GM23338 (cell line): ENCODE results near the gene PARP8. TPM values are rescaled to one million over a fixed set of nuclear protein-coding genes. Genes with fewer than 3 reads are reported as not detected.
A peak's percentile ranks its signal among the peaks of the same experiment; 100 is the strongest.

Experiments
- ATAC-seq: fragments of 200-7000 bp; cut with Tn5 transposase; 3 replicates; pipeline ENCODE4 v1.9.1; 2020
- DNase-seq: peaks from one replicate; pipeline ENCODE4 v3.0.0-alpha.2; 2015; ENCODE audit warnings: low spot score
- H2AFZ ChIP-seq: fragments of 200-600 bp; sonication (generic); 2 replicates; pipeline ENCODE4 v1.8.0; 2016; ENCODE audit warnings: antibody characterized with exemption, mild to moderate bottlenecking, moderate library complexity
- H3F3A ChIP-seq: fragments of 200-600 bp; sonication (generic); replicated peaks from 2 replicates; pipeline ENCODE4 v1.8.0; 2017; ENCODE audit warnings: antibody characterized with exemption, mixed run types, low read depth
- H3K27ac ChIP-seq: fragments of 200-600 bp; sonication (generic); 2 replicates; pipeline ENCODE4 v1.6.1; 2016; ENCODE audit warnings: low read depth
- H3K27me3 ChIP-seq: fragments of 200-600 bp; sonication (generic); 2 replicates; pipeline ENCODE4 v1.8.0; 2016; ENCODE audit warnings: mild to moderate bottlenecking, mixed run types, moderate library complexity; ENCODE audit not compliant: insufficient read depth
- H3K36me3 ChIP-seq: fragments of 200-600 bp; sonication (generic); 2 replicates; pipeline ENCODE4 v1.8.0; 2016; ENCODE audit warnings: mild to moderate bottlenecking; ENCODE audit not compliant: insufficient read depth
- H3K4me1 ChIP-seq: fragments of 200-600 bp; sonication (generic); 2 replicates; pipeline ENCODE4 v1.8.0; 2016; ENCODE audit warnings: mild to moderate bottlenecking, moderate library complexity; ENCODE audit not compliant: insufficient read depth
- H3K4me2 ChIP-seq: fragments of 200-600 bp; sonication (generic); 2 replicates; pipeline ENCODE4 v1.7.1; 2017; ENCODE audit warnings: mixed run types
- H3K4me3 ChIP-seq: fragments of 200-600 bp; sonication (generic); 2 replicates; pipeline ENCODE4 v1.6.1; 2016; ENCODE audit warnings: mixed run types
- H3K79me2 ChIP-seq: fragments of 200-600 bp; sonication (generic); replicated peaks from 2 replicates; pipeline ENCODE4 v1.8.0; 2017; ENCODE audit warnings: mild to moderate bottlenecking; ENCODE audit not compliant: insufficient read depth
- H3K9me2 ChIP-seq: fragments of 200-600 bp; sonication (generic); 2 replicates; pipeline ENCODE4 v1.8.0; 2017; ENCODE audit not compliant: insufficient read depth
- H4K20me1 ChIP-seq: fragments of 200-600 bp; sonication (generic); replicated peaks from 2 replicates; pipeline ENCODE4 v1.8.0; 2017; ENCODE audit warnings: mild to moderate bottlenecking; ENCODE audit not compliant: insufficient read depth
- H3K27ac Mint-ChIP-seq: 2 replicates; pipeline ENCODE4 v1.8.0; 2020; ENCODE audit warnings: inconsistent platforms, mild to moderate bottlenecking, moderate library complexity, mixed read lengths
- H3K27me3 Mint-ChIP-seq: 3 replicates; pipeline ENCODE4 v1.8.0; 2022; ENCODE audit warnings: low read depth, mild to moderate bottlenecking, moderate library complexity, mixed read lengths, inconsistent platforms; ENCODE audit not compliant: insufficient read depth, poor library complexity
- H3K36me3 Mint-ChIP-seq: 3 replicates; pipeline ENCODE4 v1.8.0; 2021; ENCODE audit warnings: low read depth, mild to moderate bottlenecking, inconsistent platforms, moderate library complexity, mixed read lengths
- H3K4me1 Mint-ChIP-seq: 3 replicates; pipeline ENCODE4 v1.8.0; 2020; ENCODE audit warnings: mild to moderate bottlenecking, inconsistent platforms, mixed read lengths
- H3K4me3 Mint-ChIP-seq: 3 replicates; pipeline ENCODE4 v1.8.0; 2021; ENCODE audit warnings: moderate library complexity, mild to moderate bottlenecking, inconsistent platforms, mixed read lengths
- H3K9me3 Mint-ChIP-seq: 3 replicates; pipeline ENCODE4 v1.8.0; 2020; ENCODE audit warnings: moderate library complexity, mild to moderate bottlenecking, inconsistent platforms, mixed read lengths
- EZH2 ChIP-seq: fragments of 200-600 bp; sonication (generic); IDR thresholded peaks from one replicate; pipeline ENCODE4 v1.8.0; 2017; ENCODE audit warnings: antibody characterized with exemption, mild to moderate bottlenecking, low read depth; ENCODE audit not compliant: unreplicated experiment
- JUNB ChIP-seq: IDR thresholded peaks from one replicate; pipeline ENCODE4 v1.6.1; 2016; ENCODE audit warnings: antibody characterized with exemption; ENCODE audit not compliant: unreplicated experiment
- NANOG ChIP-seq: IDR thresholded peaks from 2 replicates; pipeline ENCODE4 v1.6.1; 2016; ENCODE audit warnings: antibody characterized with exemption, borderline replicate concordance
- POLR2AphosphoS5 ChIP-seq: IDR thresholded peaks from 2 replicates; pipeline ENCODE4 v1.6.1; 2016; ENCODE audit warnings: antibody characterized with exemption, low read depth
- ZNF331 ChIP-seq: fragments of 250-450 bp; sonication (Bioruptor Pico); IDR thresholded peaks from 2 replicates; pipeline ENCODE4 v1.5.0; 2020; ENCODE audit warnings: low read depth, mild to moderate bottlenecking, moderate library complexity
- long read RNA-seq: library from polyadenylated mRNA; unstranded; transcript quantifications from one replicate; pipeline ENCODE4 v2.0.0, GENCODE V29; 2020; ENCODE audit not compliant: unreplicated experiment
- polyA plus RNA-seq: library from polyadenylated mRNA; unstranded; fragments of >200 nt; fragmentation: Nextera tagmentation; extraction: Ambion mirVana; gene quantifications from 2 replicates; pipeline ENCODE4 v1.2.1, GENCODE V29; 2016
- total RNA-seq: library from RNA; depleted of rRNA; stranded (reverse); fragments of >200 nt; shearing (Covaris generic); gene quantifications from 2 replicates; pipeline ENCODE4 v1.2.3, GENCODE V29; 2014; rRNA removed
- TF ChIP-seq, protein P1 (sequence below), 2 experiments: fragments of 200-600 bp in 1 of 2; sonication (generic) in 1 of 2; conservative IDR thresholded peaks; 2 replicates each; pipeline versions ENCODE4 v1.5.1 to v1.6.1; 2016 to 2017; ENCODE audit warnings: antibody characterized with exemption in 2 of 2, low read depth in 2 of 2, mild to moderate bottlenecking in 2 of 2, moderate library complexity in 1 of 2
- TF ChIP-seq, protein P2 (sequence below): fragments of 250-450 bp; sonication (Bioruptor Pico); IDR thresholded peaks from 2 replicates; pipeline ENCODE4 v1.5.0; 2020; ENCODE audit warnings: mild to moderate bottlenecking, moderate library complexity

The PARP8 gene, protein sequence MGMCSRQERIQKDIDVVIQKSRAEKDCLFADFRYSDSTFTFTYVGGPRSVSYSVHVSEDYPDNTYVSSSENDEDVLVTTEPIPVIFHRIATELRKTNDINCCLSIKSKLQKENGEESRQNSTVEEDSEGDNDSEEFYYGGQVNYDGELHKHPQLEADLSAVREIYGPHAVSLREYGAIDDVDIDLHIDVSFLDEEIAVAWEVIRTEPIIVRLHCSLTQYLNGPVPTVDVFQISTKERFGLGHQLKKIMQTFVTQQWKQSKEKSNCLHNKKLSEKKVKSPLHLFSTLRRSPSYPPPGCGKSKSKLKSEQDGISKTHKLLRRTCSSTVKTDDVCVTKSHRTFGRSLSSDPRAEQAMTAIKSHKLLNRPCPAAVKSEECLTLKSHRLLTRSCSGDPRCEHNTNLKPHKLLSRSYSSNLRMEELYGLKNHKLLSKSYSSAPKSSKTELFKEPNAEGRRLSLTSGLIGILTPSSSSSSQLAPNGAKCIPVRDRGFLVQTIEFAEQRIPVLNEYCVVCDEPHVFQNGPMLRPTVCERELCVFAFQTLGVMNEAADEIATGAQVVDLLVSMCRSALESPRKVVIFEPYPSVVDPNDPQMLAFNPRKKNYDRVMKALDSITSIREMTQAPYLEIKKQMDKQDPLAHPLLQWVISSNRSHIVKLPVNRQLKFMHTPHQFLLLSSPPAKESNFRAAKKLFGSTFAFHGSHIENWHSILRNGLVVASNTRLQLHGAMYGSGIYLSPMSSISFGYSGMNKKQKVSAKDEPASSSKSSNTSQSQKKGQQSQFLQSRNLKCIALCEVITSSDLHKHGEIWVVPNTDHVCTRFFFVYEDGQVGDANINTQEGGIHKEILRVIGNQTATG
- 21.8 and 25.0 TPM in 2 replicates for total RNA-seq
- 12.6 and 13.0 TPM in 2 replicates for polyA plus RNA-seq
- long read RNA-seq, partial matches to known transcripts = 0 of 2 reads
- long read RNA-seq, other reads (novel, unspliced or antisense) = 2 of 2 reads

DNA sequence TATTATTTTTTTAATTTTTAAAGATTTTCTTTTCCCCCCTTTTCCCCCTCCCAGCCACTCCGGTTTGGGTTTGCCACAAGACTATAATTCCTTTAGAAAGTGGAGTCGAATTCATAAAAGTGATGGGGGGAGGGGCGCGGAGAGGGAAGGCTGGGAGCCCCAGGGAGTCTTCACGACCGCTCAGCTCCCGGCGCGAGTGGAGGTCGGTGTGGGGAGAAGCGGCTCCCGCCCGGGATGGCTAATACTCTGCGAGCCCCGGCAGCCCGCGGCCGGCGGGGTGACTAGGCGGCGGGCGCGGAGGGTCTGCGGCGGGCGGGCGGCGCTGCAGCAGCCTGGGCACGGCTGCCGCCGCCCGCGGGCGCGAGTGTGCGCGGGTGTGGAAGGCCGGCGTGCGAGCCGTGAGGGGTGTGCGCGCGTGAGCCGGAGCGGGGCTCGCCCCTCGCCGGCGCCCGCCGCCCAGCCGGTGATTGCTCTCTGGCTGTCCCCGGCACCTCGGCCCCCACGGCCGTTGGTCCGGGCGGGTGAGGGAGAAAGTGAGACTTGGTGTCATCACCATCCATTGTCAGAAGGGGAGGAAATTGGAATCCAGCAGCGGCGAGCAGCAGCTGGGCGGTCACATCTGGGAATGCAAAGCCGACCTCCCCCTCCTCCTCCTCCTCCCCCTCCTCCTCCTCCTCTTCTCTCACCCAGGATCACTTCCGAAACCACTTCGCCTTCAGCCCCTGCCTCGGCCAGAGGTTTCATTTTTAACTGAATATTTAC lies at the start of gene PARP8:
PARP8 (plus strand) TSS at position 377 of the 762 bp plus-strand sequence. CDS start 459 bp downstream, outside the sequence.
- peaks cover 11% of the 10 kb centered on the region; the same call in 1 of the 2 replicates for H3K27me3 ChIP-seq
- Mint-ChIP-seq H3K4me1 (peaks cover 36% of the 10 kb centered on the region), H3K27ac (peak within 1 kb of the TSS; percentile 97), H3K36me3 (0 out of 3 replicates have a peak, but pooled peaks cover 5% of the 10 kb centered on the region), H3K27me3 (peaks cover 20% of the 10 kb centered on the region), H3K9me3 (0 out of 3 replicates have a peak, but pooled peaks cover 1% of the 10 kb centered on the region), H3K4me3 (peak within 1 kb of the TSS; percentile 99)
- H2AFZ ChIP-seq = no peak within 1 kb of the TSS
- peak; percentile 39; the same call in 1 of the 2 replicates for TF ChIP-seq POLR2AphosphoS5
- TF ChIP-seq, protein P1, sequence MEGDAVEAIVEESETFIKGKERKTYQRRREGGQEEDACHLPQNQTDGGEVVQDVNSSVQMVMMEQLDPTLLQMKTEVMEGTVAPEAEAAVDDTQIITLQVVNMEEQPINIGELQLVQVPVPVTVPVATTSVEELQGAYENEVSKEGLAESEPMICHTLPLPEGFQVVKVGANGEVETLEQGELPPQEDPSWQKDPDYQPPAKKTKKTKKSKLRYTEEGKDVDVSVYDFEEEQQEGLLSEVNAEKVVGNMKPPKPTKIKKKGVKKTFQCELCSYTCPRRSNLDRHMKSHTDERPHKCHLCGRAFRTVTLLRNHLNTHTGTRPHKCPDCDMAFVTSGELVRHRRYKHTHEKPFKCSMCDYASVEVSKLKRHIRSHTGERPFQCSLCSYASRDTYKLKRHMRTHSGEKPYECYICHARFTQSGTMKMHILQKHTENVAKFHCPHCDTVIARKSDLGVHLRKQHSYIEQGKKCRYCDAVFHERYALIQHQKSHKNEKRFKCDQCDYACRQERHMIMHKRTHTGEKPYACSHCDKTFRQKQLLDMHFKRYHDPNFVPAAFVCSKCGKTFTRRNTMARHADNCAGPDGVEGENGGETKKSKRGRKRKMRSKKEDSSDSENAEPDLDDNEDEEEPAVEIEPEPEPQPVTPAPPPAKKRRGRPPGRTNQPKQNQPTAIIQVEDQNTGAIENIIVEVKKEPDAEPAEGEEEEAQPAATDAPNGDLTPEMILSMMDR (conservative IDR thresholded peaks at IDR 0.05; ENCODE audit: low read depth in 2 of 2) = no peak
- peak; percentile 71 for ATAC-seq
- peak within 1 kb of the TSS; percentile 98 for H3K27ac ChIP-seq
- H3K9me2 ChIP-seq = no peaks in the 10 kb centered on the region
- peaks cover 35% of the 10 kb centered on the region for H3K79me2 ChIP-seq
- no peaks in the 10 kb centered on the region for H3K36me3 ChIP-seq
- H3K4me1 ChIP-seq = peaks cover 21% of the 10 kb centered on the region
- H3K4me2 ChIP-seq = peak within 1 kb of the TSS; percentile 80
- peaks cover 6% of the 10 kb centered on the region; the same call in 1 of the 2 replicates for H4K20me1 ChIP-seq
- H3F3A ChIP-seq = no peaks in the 10 kb centered on the region
- H3K4me3 ChIP-seq = peak within 1 kb of the TSS; percentile 57
- peak; percentile 81 for DNase-seq

DNA sequence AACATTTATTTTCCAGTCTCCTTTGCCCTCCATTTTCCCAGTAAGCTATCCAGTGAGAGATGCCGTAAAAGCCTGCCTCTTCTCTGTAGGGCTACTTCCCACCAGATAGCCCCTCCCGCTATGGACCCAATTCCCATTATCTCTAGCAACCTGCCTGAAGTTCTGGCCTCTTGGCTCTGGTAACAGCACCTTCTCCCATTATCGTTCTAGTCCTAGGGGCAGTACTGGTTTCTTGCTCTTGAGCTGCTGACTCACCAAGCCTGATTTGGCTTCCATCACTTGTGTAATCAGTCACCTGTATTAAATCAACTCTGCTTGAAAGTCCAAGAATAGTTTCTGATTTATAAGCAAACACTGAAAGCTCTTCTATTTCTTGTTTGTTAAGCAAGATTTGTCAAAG lies 42.8 kb upstream of the PARP8 start:
- Histone ChIP-seq H3K27ac (no peak overlapping the region), H3F3A (no peaks in the 10 kb centered on the region), H3K79me2 (no peaks in the 10 kb centered on the region), H3K9me2 (no peaks in the 10 kb centered on the region), H4K20me1 (no peaks in the 10 kb centered on the region), H3K27me3 (no peaks in the 10 kb centered on the region), H3K36me3 (no peaks in the 10 kb centered on the region), H3K4me2 (no peak overlapping the region), H2AFZ (no peak overlapping the region), H3K4me3 (no peak overlapping the region), H3K4me1 (no peaks in the 10 kb centered on the region)
- H3K36me3 Mint-ChIP-seq = peaks cover 5% of the 10 kb centered on the region; the same call in 2 of the 3 replicates
- H3K27ac Mint-ChIP-seq = no peak overlapping the region
- peak; percentile 58 for ATAC-seq
- peak; percentile 32 for DNase-seq
- no peaks in the 10 kb centered on the region for H3K27me3 Mint-ChIP-seq
- H3K9me3 Mint-ChIP-seq = peaks cover 10% of the 10 kb centered on the region
- no peak overlapping the region for H3K4me3 Mint-ChIP-seq
- no peaks in the 10 kb centered on the region for H3K4me1 Mint-ChIP-seq
- TF ChIP-seq JUNB (no peak), POLR2AphosphoS5 (no peak), EZH2 (no peak), ZNF331 (CRISPR knock-in tag) (no peak), NANOG (no peak)
- TF ChIP-seq, protein P2, sequence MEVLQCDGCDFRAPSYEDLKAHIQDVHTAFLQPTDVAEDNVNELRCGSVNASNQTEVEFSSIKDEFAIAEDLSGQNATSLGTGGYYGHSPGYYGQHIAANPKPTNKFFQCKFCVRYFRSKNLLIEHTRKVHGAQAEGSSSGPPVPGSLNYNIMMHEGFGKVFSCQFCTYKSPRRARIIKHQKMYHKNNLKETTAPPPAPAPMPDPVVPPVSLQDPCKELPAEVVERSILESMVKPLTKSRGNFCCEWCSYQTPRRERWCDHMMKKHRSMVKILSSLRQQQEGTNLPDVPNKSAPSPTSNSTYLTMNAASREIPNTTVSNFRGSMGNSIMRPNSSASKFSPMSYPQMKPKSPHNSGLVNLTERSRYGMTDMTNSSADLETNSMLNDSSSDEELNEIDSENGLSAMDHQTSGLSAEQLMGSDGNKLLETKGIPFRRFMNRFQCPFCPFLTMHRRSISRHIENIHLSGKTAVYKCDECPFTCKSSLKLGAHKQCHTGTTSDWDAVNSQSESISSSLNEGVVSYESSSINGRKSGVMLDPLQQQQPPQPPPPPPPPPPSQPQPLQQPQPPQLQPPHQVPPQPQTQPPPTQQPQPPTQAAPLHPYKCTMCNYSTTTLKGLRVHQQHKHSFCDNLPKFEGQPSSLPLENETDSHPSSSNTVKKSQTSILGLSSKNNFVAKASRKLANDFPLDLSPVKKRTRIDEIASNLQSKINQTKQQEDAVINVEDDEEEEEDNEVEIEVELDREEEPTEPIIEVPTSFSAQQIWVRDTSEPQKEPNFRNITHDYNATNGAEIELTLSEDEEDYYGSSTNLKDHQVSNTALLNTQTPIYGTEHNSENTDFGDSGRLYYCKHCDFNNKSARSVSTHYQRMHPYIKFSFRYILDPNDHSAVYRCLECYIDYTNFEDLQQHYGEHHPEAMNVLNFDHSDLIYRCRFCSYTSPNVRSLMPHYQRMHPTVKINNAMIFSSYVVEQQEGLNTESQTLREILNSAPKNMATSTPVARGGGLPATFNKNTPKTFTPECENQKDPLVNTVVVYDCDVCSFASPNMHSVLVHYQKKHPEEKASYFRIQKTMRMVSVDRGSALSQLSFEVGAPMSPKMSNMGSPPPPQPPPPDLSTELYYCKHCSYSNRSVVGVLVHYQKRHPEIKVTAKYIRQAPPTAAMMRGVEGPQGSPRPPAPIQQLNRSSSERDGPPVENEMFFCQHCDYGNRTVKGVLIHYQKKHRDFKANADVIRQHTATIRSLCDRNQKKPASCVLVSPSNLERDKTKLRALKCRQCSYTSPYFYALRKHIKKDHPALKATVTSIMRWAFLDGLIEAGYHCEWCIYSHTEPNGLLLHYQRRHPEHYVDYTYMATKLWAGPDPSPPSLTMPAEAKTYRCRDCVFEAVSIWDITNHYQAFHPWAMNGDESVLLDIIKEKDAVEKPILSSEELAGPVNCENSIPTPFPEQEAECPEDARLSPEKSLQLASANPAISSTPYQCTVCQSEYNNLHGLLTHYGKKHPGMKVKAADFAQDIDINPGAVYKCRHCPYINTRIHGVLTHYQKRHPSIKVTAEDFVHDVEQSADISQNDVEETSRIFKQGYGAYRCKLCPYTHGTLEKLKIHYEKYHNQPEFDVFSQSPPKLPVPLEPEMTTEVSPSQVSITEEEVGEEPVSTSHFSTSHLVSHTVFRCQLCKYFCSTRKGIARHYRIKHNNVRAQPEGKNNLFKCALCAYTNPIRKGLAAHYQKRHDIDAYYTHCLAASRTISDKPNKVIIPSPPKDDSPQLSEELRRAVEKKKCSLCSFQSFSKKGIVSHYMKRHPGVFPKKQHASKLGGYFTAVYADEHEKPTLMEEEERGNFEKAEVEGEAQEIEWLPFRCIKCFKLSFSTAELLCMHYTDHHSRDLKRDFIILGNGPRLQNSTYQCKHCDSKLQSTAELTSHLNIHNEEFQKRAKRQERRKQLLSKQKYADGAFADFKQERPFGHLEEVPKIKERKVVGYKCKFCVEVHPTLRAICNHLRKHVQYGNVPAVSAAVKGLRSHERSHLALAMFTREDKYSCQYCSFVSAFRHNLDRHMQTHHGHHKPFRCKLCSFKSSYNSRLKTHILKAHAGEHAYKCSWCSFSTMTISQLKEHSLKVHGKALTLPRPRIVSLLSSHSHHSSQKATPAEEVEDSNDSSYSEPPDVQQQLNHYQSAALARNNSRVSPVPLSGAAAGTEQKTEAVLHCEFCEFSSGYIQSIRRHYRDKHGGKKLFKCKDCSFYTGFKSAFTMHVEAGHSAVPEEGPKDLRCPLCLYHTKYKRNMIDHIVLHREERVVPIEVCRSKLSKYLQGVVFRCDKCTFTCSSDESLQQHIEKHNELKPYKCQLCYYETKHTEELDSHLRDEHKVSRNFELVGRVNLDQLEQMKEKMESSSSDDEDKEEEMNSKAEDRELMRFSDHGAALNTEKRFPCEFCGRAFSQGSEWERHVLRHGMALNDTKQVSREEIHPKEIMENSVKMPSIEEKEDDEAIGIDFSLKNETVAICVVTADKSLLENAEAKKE (CRISPR knock-in tag) = no peak
